NCI-H2227 (cell line): ENCODE results near the gene ETFB.

Experiments used
- DNase-seq: peaks from one replicate; lab custom pipeline; 2025; ENCODE audit not compliant: unreplicated experiment; lab: John Stamatoyannopoulos, UW

Gene ETFB

GRCh38 chr19:51372649-51373504, 6.7 kb upstream of the ETFB start, which contains the start of gene NKG7:
TSS of gene NKG7 (minus strand) at chr19:51372654. CDS start at chr19:51372535, 119 bp downstream.
- no peak for DNase-seq

GRCh38 chr19:51372021-51372648, 5.9 kb upstream of the ETFB start:
- DNase-seq, result no peak

GRCh38 chr19:51371186-51371690, 5.0 kb upstream of the ETFB start:
- no peak for DNase-seq

- DNase-seq, result no peak
Measured at GRCh38 chr19:51370230-51370629, 4.0 kb upstream of the ETFB start.

- no peak for DNase-seq
Measured at GRCh38 chr19:51368366-51369282, 2.4 kb upstream of the ETFB start, which contains the start of gene CLDND2. TSS of gene CLDND2 (minus strand) at chr19:51369003. CDS start at chr19:51368577, 426 bp downstream.

- DNase-seq, result peak; percentile 96
Measured at GRCh38 chr19:51367565-51368365, 1.6 kb upstream of the ETFB start.

GRCh38 chr19:51367255-51367564, 1.0 kb upstream of the ETFB start:
- DNase-seq, result no peak

GRCh38 chr19:51366389-51367254, 434 bp upstream of the ETFB start:
- peak; percentile 94 for DNase-seq

- peak; percentile 1 for DNase-seq
Measured at GRCh38 chr19:51365211-51365964, 800 bp downstream of the ETFB start.

GRCh38 chr19:51364200-51365106, 1.7 kb downstream of the ETFB start:
- DNase-seq, result no peak

GRCh38 chr19:51361239-51361638, 4.9 kb downstream of the ETFB start:
- DNase-seq, result no peak

GRCh38 chr19:51359294-51359693, 6.9 kb downstream of the ETFB start:
- DNase-seq, result no peak

GRCh38 chr19:51357952-51358351, 8.2 kb downstream of the ETFB start:
- no peak for DNase-seq

- no peak for DNase-seq
Measured at GRCh38 chr19:51356159-51356801, 9.9 kb downstream of the ETFB start.

GRCh38 chr19:51354742-51355148, 11.4 kb downstream of the ETFB start:
- DNase-seq, result peak; percentile 80

- peak; percentile 18 for DNase-seq
Measured at GRCh38 chr19:51354103-51354741, 12.0 kb downstream of the ETFB start.
